CD4-positive, alpha-beta T cell (primary cell): ENCODE data around the gene SH3D19. TPM values are rescaled to one million over a fixed set of nuclear protein-coding genes. Genes with fewer than 3 reads are reported as not detected.
"Not testable (repeated sequence)": the region's sequence is repeated elsewhere in the genome, so short reads cannot be mapped to it uniquely, and the experiment has no call there.

Experiments used
- ATAC-seq: fragments of 200-7000 bp; cut with Tn5 transposase; one replicate; pipeline ENCODE4 v1.10.0; 2022; ENCODE audit warnings: mild to moderate bottlenecking; ENCODE audit not compliant: poor library complexity
- CTCF ChIA-PET: fragments of 350-600 bp; sonication (Branson Sonifier 250); formaldehyde crosslinking; loops from one replicate; lab custom pipeline; 2021; ENCODE audit warnings: antibody characterized with exemption, inconsistent platforms; lab: Charles Lee
- POLR2A ChIA-PET: fragments of 350-600 bp; sonication (Branson Sonifier 250); formaldehyde crosslinking; loops from one replicate; lab custom pipeline; 2021; ENCODE audit warnings: antibody characterized with exemption, inconsistent platforms; lab: Charles Lee
- DNase-seq, 14 experiments: peaks; one replicate each; pipeline ENCODE4 v3.0.0-alpha.2; 2013 to 2020; ENCODE audit warnings: mixed read lengths in 2 of 14
- H3K27ac ChIP-seq, 2 donors: one replicate each; pipeline versions ENCODE4 v1.5.1 to v1.7.0; 2013; ENCODE audit warnings: low read length in 2 of 2, low read depth in 1 of 2, mild to moderate bottlenecking in 1 of 2
- H3K27me3 ChIP-seq, 2 experiments: 1 replicate in 1 of 2; 2 replicates in 1 of 2; pipeline versions ENCODE4 v1.6.1 to v1.7.0; 2013; ENCODE audit warnings: low read length in 2 of 2, control low read depth in 1 of 2, mild to moderate bottlenecking in 1 of 2, moderate library complexity in 1 of 2; ENCODE audit not compliant: insufficient read depth in 2 of 2, control insufficient read depth in 1 of 2
- H3K36me3 ChIP-seq: one replicate; pipeline ENCODE4 v1.6.1; 2013; ENCODE audit warnings: low read length, control low read depth; ENCODE audit not compliant: insufficient read depth
- H3K4me1 ChIP-seq: one replicate; pipeline ENCODE4 v1.6.1; 2013; ENCODE audit warnings: low read length, control low read depth; ENCODE audit not compliant: insufficient read depth
- H3K4me3 ChIP-seq: one replicate; pipeline ENCODE4 v1.5.1; 2013; ENCODE audit warnings: mild to moderate bottlenecking, low read length, moderate library complexity
- H3K9me3 ChIP-seq, 2 experiments: 1 replicate in 1 of 2; 2 replicates in 1 of 2; pipeline versions ENCODE4 v1.6.1 to v1.7.0; 2013; ENCODE audit warnings: low read length in 2 of 2, mild to moderate bottlenecking in 2 of 2, control low read depth in 1 of 2, moderate library complexity in 1 of 2; ENCODE audit not compliant: control insufficient read depth in 1 of 2, insufficient read depth in 1 of 2
- H3K27ac Mint-ChIP-seq: one replicate; pipeline ENCODE4 v1.8.0; 2020; ENCODE audit warnings: mixed read lengths
- H3K27me3 Mint-ChIP-seq: one replicate; pipeline ENCODE4 v1.8.0; 2021; ENCODE audit warnings: mixed read lengths
- H3K36me3 Mint-ChIP-seq: one replicate; pipeline ENCODE4 v1.8.0; 2021; ENCODE audit warnings: low read depth, mixed read lengths
- H3K4me1 Mint-ChIP-seq: one replicate; pipeline ENCODE4 v1.8.0; 2021; ENCODE audit warnings: low read depth, mixed read lengths
- H3K4me3 Mint-ChIP-seq: one replicate; pipeline ENCODE4 v1.8.0; 2020; ENCODE audit warnings: mild to moderate bottlenecking, mixed read lengths
- H3K9me3 Mint-ChIP-seq: one replicate; pipeline ENCODE4 v1.8.0; 2020; ENCODE audit warnings: mixed read lengths
- CTCF ChIP-seq: fragments of 200-600 bp; IDR thresholded peaks from one replicate; pipeline ENCODE4 v1.8.0; 2022; ENCODE audit warnings: antibody characterized with exemption, mild to moderate bottlenecking
- intact Hi-C, 2 experiments: fragments of 100-400 bp; cut with DNase I in 1 of 2; cut with micrococcal nuclease in 1 of 2; formaldehyde crosslinking; loops; one replicate each; pipeline versions ENCODE4 v1.15.1 to v1.9.0; 2023 to 2025; cut with DNase I, micrococcal nuclease
- total RNA-seq, 174 experiments: library from RNA in 2 of 174; stranded (reverse) in 2 of 174; gene quantifications; one replicate each; pipeline ENCODE4 v1.2.3 and lab custom pipeline; 2021 to 2026

SH3D19 gene
- total RNA-seq, 2 experiments from 2014 or later: 0.27 TPM; not detected in 1

- no peaks in the 10 kb centered on the region for H3K36me3 Mint-ChIP-seq
- POLR2A ChIA-PET: no interaction called here
- no peaks in the 10 kb centered on the region for H3K9me3 Mint-ChIP-seq
- ATAC-seq (no peak), DNase-seq (no peak)
- intact Hi-C loops: no loop called here
- Histone ChIP-seq H3K4me3 (no peak overlapping the region), H3K27ac (no peak overlapping the region), H3K9me3 (no peaks in the 10 kb centered on the region), H3K4me1 (no peaks in the 10 kb centered on the region), H3K36me3 (no peaks in the 10 kb centered on the region), H3K27me3 (no peaks in the 10 kb centered on the region)
- H3K27me3 Mint-ChIP-seq: no peaks in the 10 kb centered on the region
- CTCF ChIA-PET: interaction anchor here (1.3 kb wide), 1 partner anchor 12 kb away, joined by 3 read pairs; no protein-coding TSS in a partner anchor
- H3K4me3 Mint-ChIP-seq: no peak overlapping the region
- no peak for TF ChIP-seq CTCF
- no peaks in the 10 kb centered on the region for H3K4me1 Mint-ChIP-seq
- no peak overlapping the region for H3K27ac Mint-ChIP-seq
Measured at GRCh38 chr4:151087467-151087866, 237.9 kb downstream of the SH3D19 start.

GRCh38 chr4:151077978-151078377 lies 247.4 kb downstream of the SH3D19 start:
- H3K27ac Mint-ChIP-seq, POLR2A ChIA-PET, H3K4me3 Mint-ChIP-seq, H3K4me3 ChIP-seq, CTCF ChIA-PET, DNase-seq, H3K36me3 ChIP-seq, H3K27me3 ChIP-seq, ATAC-seq, H3K27me3 Mint-ChIP-seq, H3K4me1 ChIP-seq, H3K27ac ChIP-seq, H3K9me3 ChIP-seq, H3K4me1 Mint-ChIP-seq, H3K9me3 Mint-ChIP-seq, intact Hi-C loops, H3K36me3 Mint-ChIP-seq: not testable (repeated sequence)

GRCh38 chr4:151074416-151074916 lies 250.9 kb downstream of the SH3D19 start:
- intact Hi-C loops: no loop called here
- Mint-ChIP-seq H3K27ac (no peak overlapping the region), H3K4me3 (no peak overlapping the region), H3K36me3 (no peaks in the 10 kb centered on the region), H3K4me1 (no peaks in the 10 kb centered on the region), H3K9me3 (no peaks in the 10 kb centered on the region), H3K27me3 (no peaks in the 10 kb centered on the region)
- ChIA-PET POLR2A (no interaction called here), CTCF (interaction anchor here (0.7 kb wide), 1 partner anchor 18 kb away, joined by 3 read pairs; no protein-coding TSS in a partner anchor)
- no peaks in the 10 kb centered on the region for H3K4me1 ChIP-seq
- H3K27ac ChIP-seq: no peak overlapping the region
- no peak overlapping the region for H3K4me3 ChIP-seq
- DNase-seq (no peak), ATAC-seq (no peak)
- no peaks in the 10 kb centered on the region for H3K27me3 ChIP-seq
- no peaks in the 10 kb centered on the region for H3K9me3 ChIP-seq
- no peaks in the 10 kb centered on the region for H3K36me3 ChIP-seq
- TF ChIP-seq CTCF: no peak

Other genes starting within 250 kb of the SH3D19 start
- 1,000 to 10,000 TPM; 3,925 to 4,071 TPM for gene RPS3A, start 226.0 kb downstream of the SH3D19 start, total RNA-seq
- gene PRSS48, start 48.4 kb downstream of the SH3D19 start, total RNA-seq: not detected
- 1 to 10 TPM; 2.4 to 3.2 TPM for gene FHIP1A, start 83.6 kb upstream of the SH3D19 start, total RNA-seq